HEK293 (cell line): ENCODE measurements around the gene GATAD2A.

ENCODE experiments used
- CTCF ChIP-seq: fragments of 450-650 bp; formaldehyde crosslinking; IDR thresholded peaks from 2 replicates; pipeline ENCODE4 v1.5.1; 2016; ENCODE audit warnings: missing biosample characterization, missing genetic modification characterization
- ZNF114 ChIP-seq: fragments of 450-650 bp; formaldehyde crosslinking; IDR thresholded peaks from 2 replicates; pipeline ENCODE4 v1.5.0; 2017; ENCODE audit warnings: missing biosample characterization, missing genetic modification characterization
- ZNF138 ChIP-seq: fragments of 450-650 bp; formaldehyde crosslinking; IDR thresholded peaks from 2 replicates; pipeline ENCODE4 v1.5.1; 2016; ENCODE audit warnings: missing biosample characterization, missing genetic modification characterization, borderline replicate concordance

- TF ChIP-seq ZNF138 (tag by site-specific recombination) (no peak), ZNF114 (no peak), CTCF (tag by site-specific recombination) (no peak)
Measured at GRCh38 chr19:19356901-19357566, 48.4 kb upstream of the GATAD2A start.
